Neutrophil (primary cell): ENCODE data around the gene DMD.

ENCODE experiments used
- H3K27ac ChIP-seq: fragments of 200-600 bp; sonication (generic); 2 replicates; pipeline ENCODE4 v1.5.1; 2016; ENCODE audit warnings: mild to moderate bottlenecking, moderate library complexity
- H3K27me3 ChIP-seq: fragments of 200-600 bp; sonication (generic); 2 replicates; pipeline ENCODE4 v1.6.0; 2016; ENCODE audit warnings: mild to moderate bottlenecking
- H3K36me3 ChIP-seq: fragments of 200-600 bp; sonication (generic); 2 replicates; pipeline ENCODE4 v1.5.1; 2017
- H3K4me1 ChIP-seq, 2 experiments: fragments of 200-600 bp in 1 of 2; sonication (generic) in 1 of 2; 1 replicate in 1 of 2; 2 replicates in 1 of 2; pipeline versions ENCODE4 v1.5.1 to v1.6.1; 2013 to 2016; ENCODE audit warnings: low read depth in 1 of 2, low read length in 1 of 2, mild to moderate bottlenecking in 1 of 2, moderate library complexity in 1 of 2; ENCODE audit not compliant: control insufficient read depth in 1 of 2, insufficient read depth in 1 of 2
- H3K4me3 ChIP-seq, 2 experiments: fragments of 200-600 bp in 1 of 2; sonication (generic) in 1 of 2; 1 replicate in 1 of 2; 2 replicates in 1 of 2; pipeline ENCODE4 v1.5.1; 2013 to 2016; ENCODE audit warnings: low read depth in 1 of 2, low read length in 1 of 2, mild to moderate bottlenecking in 1 of 2, moderate library complexity in 1 of 2
- H3K9me3 ChIP-seq: fragments of 200-600 bp; sonication (generic); 2 replicates; pipeline ENCODE4 v1.5.1; 2016
- TF ChIP-seq, protein P1 (sequence below): fragments of 200-600 bp; sonication (generic); IDR thresholded peaks from 2 replicates; pipeline ENCODE4 v1.5.1; 2016; ENCODE audit warnings: antibody characterized with exemption

Gene DMD

DNA sequence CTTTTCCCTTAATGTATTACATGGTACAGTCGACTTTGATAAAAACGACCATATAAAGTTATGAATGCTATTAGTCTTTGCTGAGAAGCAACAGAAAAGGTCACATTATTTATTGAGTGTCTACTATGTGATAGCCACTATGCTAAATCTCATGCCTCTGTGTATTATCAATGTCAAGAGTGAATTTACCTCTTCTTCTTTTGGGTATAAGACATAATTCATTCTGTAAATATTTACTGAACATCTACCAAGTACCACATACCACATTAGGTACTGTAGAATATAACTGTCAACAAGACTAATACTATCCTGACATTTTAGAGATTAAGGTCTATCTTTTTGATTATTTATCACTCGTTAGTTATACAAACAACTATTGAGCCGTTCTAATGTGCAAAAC, 1870.8 kb downstream of the DMD start:
- Histone ChIP-seq H3K4me3 (no peak overlapping the region), H3K36me3 (no peaks in the 10 kb centered on the region), H3K27me3 (no peaks in the 10 kb centered on the region), H3K27ac (no peak overlapping the region), H3K9me3 (no peaks in the 10 kb centered on the region), H3K4me1 (no peaks in the 10 kb centered on the region)
- TF ChIP-seq, protein P1, sequence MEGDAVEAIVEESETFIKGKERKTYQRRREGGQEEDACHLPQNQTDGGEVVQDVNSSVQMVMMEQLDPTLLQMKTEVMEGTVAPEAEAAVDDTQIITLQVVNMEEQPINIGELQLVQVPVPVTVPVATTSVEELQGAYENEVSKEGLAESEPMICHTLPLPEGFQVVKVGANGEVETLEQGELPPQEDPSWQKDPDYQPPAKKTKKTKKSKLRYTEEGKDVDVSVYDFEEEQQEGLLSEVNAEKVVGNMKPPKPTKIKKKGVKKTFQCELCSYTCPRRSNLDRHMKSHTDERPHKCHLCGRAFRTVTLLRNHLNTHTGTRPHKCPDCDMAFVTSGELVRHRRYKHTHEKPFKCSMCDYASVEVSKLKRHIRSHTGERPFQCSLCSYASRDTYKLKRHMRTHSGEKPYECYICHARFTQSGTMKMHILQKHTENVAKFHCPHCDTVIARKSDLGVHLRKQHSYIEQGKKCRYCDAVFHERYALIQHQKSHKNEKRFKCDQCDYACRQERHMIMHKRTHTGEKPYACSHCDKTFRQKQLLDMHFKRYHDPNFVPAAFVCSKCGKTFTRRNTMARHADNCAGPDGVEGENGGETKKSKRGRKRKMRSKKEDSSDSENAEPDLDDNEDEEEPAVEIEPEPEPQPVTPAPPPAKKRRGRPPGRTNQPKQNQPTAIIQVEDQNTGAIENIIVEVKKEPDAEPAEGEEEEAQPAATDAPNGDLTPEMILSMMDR: no peak

DNA sequence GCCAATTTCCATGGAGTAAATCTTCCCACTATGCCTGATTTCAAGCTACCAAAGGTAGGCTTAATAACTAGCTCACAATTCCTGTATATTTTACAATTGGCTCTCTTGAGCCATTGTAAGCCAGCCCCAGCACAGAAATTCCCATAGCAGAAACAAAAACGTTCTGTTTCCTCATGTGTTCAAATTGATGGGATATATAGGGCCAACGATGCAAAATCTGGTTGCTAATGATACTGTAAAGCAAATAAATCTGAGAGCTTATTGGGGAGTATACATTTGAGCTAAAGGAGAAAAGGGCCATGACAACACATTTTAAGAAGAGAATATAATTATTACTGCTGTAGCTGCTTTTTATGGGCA, 1872.4 kb downstream of the DMD start:
- Histone ChIP-seq H3K27me3 (no peaks in the 10 kb centered on the region), H3K4me1 (no peaks in the 10 kb centered on the region), H3K4me3 (no peak overlapping the region), H3K36me3 (no peaks in the 10 kb centered on the region), H3K27ac (no peak overlapping the region), H3K9me3 (no peaks in the 10 kb centered on the region)
- TF ChIP-seq, protein P1: no peak

DNA sequence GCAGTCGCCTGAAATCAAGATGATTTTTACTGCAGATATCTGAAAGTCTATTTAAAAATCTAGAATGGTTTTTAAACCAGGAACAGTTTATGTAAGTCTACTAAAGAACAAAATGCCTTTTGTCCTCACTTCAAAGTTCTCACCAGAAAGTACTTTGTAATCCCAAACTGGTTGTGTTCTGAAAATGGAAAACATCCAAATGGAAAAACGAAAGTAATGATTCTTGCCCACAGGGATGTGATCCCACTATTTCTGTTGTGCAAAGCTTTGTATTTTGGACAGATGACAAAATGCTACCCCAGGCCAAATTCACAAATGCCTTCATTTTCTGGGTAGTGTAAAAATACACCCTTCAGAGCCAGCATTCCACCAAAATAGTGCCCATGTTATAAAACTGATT, 1874.0 kb downstream of the DMD start:
- Histone ChIP-seq H3K9me3 (no peaks in the 10 kb centered on the region), H3K27ac (no peak overlapping the region), H3K4me3 (no peak overlapping the region), H3K4me1 (no peaks in the 10 kb centered on the region), H3K36me3 (no peaks in the 10 kb centered on the region), H3K27me3 (no peaks in the 10 kb centered on the region)
- TF ChIP-seq, protein P1: no peak

DNA sequence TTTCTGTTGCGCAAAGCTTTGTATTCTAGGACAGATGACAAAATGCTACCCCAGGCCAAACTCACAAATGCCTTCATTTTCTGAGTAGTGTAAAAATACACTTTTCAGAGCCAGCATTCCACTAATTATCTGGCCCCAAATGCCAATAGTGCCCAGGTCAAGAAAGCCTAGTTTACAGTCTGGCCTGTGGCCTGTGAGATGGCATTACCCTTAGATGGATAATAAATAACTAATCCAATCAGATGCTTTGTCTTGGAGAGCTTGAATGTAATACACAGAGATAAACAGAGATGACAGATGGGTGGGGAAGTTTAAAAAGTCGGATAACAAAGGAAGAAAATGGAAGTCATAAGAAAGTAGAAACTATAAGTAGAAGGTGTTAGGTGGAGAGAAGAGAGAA, 1874.9 kb downstream of the DMD start:
- Histone ChIP-seq H3K4me3 (no peak overlapping the region), H3K4me1 (no peaks in the 10 kb centered on the region), H3K27ac (no peak overlapping the region), H3K27me3 (no peaks in the 10 kb centered on the region), H3K36me3 (no peaks in the 10 kb centered on the region), H3K9me3 (no peaks in the 10 kb centered on the region)
- TF ChIP-seq, protein P1: no peak

DNA sequence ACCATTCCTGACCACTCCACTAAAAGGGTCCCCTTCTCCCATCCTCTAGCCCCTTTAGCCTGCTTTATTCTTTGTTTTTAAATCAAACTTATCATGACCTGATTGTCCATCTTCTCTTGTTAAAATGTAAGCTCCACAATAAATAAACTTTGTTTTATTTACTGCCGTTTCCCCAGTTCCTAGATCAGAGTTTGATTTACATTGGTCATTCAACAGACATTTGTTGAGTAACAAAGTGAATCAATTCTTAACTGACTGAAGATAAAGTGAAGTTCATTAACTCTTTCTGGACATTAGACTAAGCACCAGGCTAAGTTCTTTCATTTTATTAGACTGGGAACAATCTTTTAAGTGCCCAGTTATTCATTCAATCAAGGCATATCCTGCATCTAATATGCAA, 1876.4 kb downstream of the DMD start:
- H3K27ac ChIP-seq: no peak overlapping the region
- no peaks in the 10 kb centered on the region for H3K4me1 ChIP-seq
- no peak overlapping the region for H3K4me3 ChIP-seq
- TF ChIP-seq, protein P1: no peak
- H3K9me3 ChIP-seq: no peaks in the 10 kb centered on the region
- H3K36me3 ChIP-seq: no peaks in the 10 kb centered on the region
- no peaks in the 10 kb centered on the region for H3K27me3 ChIP-seq
